GM21423 (cell line): Measurements from ENCODE around the gene P4HB.
A peak's percentile ranks its signal among the peaks of the same experiment; 100 is the strongest.

Experiments
- ATAC-seq: cut with Tn5 transposase; IDR thresholded peaks from one replicate; pipeline ENCODE4 v1.9.1; 2021; ENCODE audit warnings: mild to moderate bottlenecking, moderate library complexity; ENCODE audit not compliant: unreplicated experiment

P4HB gene

DNA sequence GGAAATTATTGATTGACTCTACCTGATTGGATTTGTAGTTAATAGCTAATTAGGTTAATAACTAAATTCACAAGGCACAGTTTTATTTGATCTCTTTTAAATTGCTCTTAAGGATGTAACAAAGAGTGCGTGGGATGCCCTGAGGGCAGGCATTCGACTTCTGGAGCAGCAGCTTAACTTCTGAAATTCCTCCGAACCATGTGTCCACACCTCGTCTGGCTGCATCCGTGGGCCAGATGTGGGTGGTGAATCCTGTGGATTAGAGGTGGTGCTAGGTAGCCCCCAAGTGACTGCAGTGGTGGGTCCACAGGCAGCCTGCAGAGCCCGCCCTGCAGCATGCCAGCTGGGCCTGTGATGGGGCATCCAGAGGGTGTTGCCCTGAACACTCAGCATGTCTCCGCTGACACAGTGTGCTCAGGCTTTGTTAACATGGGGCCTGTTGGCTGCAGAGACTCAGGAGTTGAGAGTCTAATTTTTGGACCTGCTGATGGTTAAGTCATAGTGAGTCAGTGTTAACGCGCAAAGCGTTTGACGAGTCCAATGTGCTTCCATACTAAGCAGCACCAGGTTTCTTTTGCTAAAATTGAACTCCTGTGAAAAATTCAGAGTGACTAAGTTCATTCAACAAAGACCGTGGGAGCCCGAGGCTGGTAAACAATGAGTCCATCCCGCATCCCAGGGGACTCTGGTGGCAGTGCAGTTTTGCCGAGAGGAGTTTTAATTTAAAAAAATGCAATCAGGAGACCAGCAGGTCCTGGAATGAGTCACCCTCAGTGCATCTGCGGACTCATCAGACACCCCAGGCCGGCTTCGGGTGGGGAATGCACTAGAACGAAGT lies 37.9 kb upstream of the P4HB start:
- ATAC-seq = no peak

DNA sequence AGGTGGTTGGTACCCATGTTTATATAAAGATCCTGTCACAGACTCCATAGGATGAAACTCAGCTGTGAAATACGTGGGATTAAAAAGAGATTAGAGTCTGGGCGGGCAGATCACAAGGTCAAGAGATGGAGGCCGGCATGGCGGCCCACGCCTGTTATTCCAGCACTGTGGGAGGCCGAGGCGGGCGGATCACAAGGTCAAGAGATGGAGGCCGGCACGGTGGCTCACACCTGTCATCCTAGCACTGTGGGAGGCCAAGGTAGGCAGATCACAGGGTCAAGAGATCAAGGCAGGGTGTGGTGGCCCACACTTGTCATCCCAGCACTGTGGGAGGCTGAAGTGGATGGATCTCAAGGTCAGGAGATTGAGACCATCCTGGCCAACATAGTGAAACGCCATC lies 35.1 kb upstream of the P4HB start:
- ATAC-seq = no peak

DNA sequence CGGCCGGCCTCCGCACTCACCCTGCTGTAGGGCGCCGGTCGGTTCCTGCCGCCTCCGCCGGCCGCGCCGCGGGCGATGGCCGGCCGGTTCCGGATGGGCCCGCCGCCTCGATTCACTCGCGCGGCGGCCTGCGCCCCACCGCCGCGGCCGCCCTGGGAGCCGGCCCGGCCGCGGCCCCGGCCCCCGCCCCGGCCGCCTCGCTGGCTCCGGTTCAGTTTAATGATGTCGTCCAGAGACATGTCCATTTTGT lies 30.9 kb upstream of the P4HB start:
- no peak for ATAC-seq

DNA sequence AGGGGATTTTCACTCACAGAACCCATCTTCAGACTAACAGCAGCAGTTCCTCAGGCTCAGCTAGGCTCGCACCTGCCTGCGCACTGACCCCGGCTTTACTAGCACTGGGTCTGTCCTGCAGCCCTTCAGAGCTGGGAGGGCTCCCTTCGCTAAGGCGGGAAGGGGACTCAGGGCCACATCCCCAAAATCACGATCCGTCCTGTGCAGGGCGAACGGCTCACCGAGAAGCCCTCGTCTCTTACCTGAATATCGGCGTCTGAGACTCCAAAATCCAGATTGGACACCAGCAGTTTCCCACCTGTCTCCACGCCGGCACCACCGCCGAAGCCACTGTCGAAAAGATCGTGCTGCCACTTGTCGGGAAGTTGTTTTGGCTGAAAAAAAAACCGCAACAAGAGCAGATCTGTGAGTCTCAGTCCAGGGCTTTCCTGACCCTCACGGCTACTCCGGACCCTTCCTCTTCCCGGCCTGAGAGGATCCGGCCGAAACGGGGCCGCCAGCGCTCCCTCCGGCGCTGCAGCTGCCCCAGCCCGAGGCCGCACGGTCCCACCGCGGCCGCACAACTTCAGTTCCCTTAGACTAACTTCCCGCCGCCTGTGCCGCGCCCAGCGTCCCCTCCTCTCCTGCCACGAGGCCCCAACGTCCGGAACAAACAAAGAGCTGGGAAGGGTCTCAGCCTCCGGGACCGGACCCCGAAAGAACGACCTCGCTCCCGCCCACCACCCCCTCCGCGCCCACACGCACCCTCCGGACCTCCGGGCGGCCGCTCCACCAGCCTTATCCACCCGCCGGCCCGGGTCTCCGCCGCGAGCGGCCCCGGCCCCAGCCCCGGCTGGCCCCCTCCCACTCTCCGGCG lies 30.3 kb upstream of the P4HB start:
- peak; percentile 24 for ATAC-seq

DNA sequence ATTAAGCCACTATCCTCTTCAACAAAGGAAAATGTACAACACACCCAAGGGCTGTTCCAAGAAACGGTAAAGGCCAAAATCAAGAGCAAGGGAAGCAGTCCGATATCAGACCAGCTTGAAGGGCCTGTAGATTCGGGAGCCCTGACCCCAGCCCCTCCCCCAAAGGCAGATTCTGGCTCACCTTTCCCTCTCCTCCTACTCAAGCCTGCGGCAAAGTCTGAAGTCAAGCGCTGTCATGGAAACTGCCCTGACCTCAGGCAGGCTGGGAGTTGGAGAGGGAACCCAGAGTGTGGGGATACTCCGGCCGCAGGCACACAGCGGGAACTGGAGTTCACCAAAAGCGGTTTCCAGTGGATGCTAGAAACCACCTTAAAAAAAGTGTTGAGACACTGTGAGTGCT lies 29.3 kb upstream of the P4HB start:
- ATAC-seq = no peak

DNA sequence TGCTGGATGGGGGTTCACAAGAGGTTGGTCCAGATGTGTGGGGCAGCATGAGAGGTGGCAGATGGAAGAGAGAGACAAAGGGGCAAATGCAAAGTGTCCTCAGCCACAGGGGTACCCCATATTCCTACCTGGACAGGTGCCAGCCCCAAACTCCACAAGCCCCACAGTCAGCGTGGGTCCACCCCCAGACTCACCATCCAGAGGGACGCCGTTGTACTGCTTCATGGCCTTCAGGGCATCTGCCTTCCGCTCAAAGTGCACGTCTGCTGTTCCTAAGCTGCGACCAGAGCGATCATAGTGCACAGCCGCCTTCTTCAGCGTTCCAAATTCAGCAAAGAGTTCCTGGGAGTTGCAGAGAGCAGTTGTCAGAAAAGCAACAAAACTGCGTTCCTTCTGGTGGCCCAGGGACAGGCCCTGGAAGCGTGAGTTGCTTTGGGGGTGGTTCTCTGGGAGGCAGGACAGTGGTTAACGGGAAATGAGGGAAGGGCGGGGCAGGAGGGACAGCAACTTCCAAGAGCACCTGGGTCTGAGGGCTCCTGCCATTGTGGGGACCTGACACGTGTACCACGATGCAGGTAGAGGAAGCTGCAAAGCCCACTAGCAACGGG lies 28.8 kb upstream of the P4HB start:
- ATAC-seq = no peak

DNA sequence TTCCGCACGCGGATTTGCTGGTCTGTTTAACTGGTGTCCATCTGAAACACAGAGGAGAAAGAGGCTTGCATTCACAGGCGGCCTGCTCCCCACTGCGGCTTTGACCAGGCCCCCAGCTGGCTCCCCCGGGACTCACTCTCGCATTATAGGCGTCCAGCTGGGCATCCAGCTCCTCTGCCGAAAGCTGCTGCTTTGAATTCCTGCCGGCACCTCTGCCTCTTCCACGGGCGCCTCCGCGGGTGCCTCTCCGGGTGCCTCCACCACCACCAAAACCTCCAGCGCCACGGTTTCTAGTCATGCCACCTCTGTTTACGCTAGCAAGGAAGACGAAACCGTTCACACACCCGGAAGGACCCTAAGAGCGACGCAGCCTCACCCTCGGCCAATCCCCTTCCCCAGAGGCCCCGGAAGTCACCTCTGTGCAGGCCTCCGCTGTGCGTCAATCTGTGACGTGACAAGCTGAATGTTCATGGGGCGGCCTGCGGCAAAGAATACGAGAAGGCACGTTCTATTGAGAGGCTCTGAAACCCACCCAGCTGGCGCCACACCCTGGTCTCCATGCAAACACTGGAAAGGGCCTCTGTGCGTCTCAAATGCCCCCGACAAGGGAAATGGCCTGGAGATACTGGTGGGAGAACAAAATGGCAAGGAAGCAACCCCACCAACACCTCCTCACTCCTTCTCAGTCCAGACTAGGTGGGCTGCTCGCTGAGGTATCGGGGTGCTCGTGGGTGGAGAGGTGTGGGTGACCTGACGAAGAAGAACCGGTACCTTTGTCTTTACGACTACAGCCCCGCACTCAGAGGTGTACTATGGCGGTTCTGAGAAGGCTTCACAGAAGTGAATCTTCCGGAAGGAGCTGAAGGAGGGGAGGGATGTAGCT lies 28.0 kb upstream of the P4HB start:
- ATAC-seq = no peak

DNA sequence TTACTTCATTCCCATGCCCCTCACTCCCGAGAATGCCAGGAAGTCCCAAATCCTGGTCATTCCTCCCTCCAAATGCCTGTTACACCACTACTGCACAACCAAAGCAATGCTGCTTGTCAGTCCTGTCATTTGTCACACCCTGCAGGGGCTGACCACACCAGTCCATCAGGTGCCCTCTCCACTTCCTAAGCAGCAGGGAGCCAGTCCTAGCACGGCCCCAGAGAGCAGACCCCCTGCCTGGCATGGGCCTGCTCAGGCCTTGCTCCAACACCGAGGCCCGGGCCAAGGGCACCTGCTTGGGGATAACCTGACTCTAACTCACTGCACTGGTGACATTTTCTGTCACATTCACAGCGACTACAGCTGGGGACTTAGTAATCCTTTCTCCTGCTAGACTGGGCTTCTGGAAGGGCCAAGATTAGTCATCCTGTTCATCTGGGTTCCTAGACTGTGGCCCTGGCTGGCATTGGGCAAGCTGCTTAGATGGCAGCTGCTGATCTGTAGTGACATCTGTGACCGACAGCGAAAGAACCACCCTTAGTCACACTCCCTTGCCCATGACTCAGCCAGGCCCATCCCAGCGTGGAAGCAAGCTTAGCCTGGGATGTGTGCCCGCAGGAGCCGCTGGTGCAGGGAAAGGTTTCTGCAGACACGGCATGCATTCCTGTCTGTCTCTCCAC lies 25.7 kb upstream of the P4HB start:
- ATAC-seq = no peak

DNA sequence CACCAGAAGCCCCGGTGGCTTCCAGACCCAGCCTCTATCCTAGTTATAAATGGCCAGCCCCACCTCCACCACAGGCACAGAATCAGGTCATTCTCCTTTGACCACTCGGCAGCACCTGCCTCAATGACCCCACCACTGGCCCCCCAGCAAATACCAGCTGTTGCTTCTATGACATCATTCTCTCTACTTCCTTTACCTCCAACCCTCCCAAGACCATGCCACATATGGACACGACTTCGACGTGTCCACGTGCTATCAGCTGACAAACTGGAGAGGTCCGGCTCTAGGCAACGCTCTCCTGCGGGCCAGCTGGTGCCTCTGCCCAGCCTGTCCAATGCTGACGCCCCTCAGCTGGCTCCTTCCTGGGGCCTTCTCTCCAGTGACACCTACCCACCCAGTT lies 25.1 kb upstream of the P4HB start:
- no peak for ATAC-seq

DNA sequence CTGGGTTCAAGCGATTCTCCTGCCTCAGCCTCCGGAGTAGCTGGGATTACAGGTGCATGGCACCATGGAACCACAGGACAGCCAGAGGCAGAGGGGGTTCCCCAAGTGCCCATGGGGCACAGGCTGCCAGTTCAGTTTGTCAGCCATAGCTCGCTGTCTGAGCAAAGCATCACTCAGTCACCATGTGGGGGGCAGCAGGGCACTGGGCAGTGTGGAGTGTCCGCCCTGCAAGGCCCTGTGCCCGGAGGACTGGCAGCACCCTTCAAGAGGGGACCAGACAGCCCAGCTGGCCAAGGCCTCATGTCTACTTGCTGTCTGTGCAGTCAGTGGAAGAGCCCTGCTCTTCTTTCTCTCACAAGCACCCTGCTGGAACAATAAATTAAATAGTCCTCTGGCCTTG lies 24.6 kb upstream of the P4HB start:
- no peak for ATAC-seq

DNA sequence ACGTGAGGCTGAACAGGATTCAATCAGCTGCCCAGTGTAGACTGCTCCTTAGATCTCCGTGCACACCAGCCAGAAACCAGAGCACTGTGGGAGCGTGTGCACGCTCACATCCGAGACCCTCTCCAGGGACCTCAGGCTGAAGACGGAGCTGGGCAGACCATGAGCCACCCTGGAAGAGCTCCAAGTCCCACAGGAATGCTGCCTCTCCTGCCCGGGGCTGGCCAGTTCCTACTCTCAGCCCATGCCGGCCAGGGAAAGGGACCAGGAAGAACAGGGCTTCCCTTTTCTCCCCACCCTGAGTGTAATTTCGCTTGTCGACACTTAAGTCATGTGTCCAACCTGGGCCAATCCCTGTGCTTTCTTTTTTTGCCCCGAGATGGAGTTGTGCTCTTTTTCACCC lies 24.2 kb upstream of the P4HB start:
- ATAC-seq = no peak

DNA sequence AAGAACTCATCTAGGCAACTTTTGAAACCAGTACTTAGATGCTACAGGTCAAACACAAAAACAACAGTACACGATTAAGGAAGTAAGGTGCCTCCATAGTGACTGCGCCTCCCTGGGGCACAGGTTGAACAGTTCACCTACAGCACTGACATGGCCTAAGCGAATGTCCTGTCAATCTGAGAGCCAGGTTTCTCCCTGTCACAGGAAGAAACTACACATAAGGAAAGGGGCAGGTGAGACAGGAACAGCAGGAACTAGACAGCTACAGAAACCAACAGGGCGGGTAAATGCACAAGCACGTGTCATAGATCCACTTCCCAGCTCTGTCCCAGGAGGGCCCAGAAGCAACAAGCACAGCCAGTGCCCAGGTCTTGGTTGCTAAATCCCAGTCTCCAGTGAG lies 18.8 kb upstream of the P4HB start:
- no peak for ATAC-seq

DNA sequence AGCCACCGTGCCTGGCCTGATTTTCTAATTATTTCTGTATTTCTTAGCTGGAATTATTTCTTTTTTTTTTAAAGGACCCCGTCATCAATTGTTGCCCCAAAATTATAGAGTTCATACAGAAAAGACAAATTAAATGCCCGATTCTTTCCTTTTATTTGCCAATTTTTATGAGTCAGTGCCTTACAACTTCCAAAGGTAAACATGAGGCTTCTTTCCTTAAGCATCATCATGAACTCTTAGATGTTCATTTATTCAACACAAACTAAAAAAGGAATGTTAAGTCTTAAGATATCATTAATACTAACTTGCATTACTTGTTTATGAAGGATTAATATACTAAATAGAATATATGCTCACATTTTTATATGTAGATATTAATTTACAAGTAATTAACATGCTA lies 18.0 kb upstream of the P4HB start:
- no peak for ATAC-seq

DNA sequence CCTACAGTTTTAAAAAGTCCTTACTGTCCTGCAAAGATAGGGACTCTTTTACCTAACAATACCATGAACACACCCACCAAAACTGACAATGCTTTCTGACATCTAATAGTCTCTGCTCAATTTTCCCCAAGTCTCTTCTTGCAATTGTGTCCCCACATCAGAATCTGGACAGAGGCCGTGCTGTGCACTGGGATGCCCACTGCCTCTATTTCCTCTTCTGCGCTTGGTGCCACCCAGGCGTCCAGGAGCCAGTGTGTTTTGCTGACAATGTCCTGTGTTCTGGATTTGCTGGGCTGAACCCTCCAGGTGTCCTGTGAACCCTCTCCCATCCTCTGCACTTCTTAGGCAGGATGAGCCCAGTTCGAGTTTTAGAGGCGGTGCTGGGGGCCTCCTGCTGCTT lies 17.2 kb upstream of the P4HB start:
- no peak for ATAC-seq

DNA sequence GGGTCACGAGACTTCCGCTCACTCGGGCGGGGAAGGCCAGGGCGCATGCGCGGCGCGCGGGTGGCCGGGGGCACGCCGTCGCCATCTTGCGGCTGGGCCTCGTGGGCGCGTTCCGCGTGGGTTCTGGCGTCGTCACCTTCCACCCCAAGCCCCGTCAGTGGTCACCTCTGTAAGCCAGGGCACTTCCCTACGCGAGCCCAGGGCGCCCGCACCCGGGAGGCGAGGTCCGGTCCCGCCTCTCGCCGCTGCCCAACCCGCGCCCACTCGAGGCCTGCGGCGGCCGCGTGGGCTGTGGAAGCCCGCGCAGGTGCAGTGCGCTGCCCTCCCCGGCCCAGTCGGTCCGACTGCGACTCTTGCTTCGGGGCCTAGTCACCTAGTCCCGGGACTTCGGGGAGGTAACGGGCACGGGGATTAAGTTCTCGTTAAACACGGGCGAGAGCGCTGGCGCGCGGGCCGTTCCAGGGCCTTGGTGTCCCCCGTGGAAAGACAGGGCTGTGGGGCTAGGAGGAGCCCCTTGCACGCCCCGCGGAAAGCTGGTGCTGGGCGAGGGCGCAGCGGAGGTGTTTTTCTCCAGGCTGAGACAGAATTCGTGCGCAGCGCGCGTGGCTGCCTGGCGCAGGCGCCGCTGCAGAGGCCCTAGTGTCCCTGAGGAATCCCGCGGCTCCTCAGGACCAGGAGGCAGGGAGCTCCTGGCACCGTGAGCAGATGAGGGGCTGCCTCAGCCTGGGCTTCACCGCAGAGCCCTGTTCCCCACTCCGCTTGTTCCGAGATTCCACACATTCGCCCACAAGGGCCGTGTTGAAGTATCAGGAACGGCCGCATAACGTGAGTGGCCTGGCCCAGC lies 11.3 kb upstream of the P4HB start:
- ATAC-seq = peak; percentile 52

DNA sequence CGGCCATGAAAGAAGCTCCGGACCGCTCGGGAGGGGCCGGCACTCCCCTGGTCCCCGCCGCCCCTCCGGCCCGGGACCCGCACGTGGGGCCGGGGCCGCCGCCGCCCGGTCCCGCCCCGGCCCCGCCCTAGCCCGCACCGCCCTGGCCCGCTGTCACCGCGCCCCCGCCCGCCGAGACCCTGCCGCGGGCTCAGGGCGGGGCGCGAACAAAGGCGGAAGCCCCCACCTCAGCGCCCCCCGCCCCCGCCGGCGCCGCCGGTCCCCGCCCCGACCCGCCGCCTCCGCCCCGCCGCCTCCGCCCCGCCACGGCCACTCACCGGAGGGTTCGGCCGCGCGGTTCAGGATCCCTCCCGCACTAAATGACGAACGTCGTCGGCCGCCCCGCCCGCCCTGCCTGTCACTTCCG lies 10.6 kb upstream of the P4HB start, which contains the start of gene ARHGDIA:
TSS of gene ARHGDIA (minus strand) at position 357 of the 406 bp plus-strand sequence. CDS start 1,407 bp downstream, outside the sequence.
- ATAC-seq = peak; percentile 6

DNA sequence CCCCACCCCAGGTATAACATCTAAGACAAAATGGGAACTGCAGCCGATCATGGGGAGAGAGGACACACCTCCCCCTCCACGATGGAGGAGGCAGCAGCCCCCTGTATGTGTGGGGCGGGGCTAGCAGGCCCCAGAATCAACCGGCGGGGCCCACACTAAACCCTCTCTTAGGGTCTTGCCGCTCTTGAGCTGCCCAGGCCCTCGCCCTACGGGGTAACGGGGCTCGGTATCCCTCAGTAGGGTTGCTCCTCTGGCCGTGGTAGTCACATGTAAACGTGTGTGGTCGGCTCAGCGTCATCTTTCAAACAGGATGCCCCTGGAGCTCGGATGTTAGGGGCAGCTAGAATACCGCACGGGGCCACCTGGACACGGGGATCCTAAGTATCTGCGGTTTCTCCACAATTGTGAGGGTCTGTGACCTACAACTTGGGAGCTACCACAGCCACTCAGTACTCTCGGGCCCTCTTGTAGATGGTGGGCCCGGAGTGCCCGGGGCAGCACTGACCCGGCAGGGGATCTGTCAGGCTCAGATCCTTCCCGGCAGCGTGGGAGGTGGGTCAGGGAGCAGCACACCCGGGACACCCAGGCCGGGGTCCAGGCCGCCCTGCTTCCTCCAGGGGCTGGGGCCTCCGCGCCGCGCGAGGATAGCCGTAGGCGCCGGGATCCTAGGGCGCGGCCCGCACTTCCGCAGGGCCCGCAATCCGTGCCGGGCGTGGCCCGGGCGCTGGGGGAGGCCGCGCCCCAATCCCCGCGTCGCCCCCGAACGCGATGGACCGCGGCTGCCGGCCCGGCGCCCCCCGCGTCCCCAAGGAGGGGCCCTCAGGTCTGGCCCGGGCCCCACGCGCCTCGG lies 10.0 kb upstream of the P4HB start:
- ATAC-seq = no peak
